GM18951 (cell line): Measurements from ENCODE around the gene PGAP3.
"Not testable (repeated sequence)": the region's sequence is repeated elsewhere in the genome, so short reads cannot be mapped to it uniquely, and the experiment has no call there.

Experiments used
- POLR2A ChIP-seq: IDR thresholded peaks from 4 replicates; pipeline ENCODE4 v1.6.1; 2011; ENCODE audit warnings: mild to moderate bottlenecking; ENCODE audit not compliant: insufficient read length, insufficient read depth; ENCODE audit errors: extremely low read depth
- in situ Hi-C: fragments of 300-500 bp; cut with MboI; formaldehyde crosslinking; loops from one replicate; pipeline ENCODE4 v1.12.0; 2022; ENCODE audit warnings: low sequenced_read_pairs, mixed read lengths, inconsistent platforms; ENCODE audit not compliant: unreplicated experiment

The PGAP3 gene

GRCh38 chr17:39722965-39723848 lies 35.4 kb upstream of the PGAP3 start:
- no peak for TF ChIP-seq POLR2A
- in situ Hi-C loops, result no loop called here

DNA sequence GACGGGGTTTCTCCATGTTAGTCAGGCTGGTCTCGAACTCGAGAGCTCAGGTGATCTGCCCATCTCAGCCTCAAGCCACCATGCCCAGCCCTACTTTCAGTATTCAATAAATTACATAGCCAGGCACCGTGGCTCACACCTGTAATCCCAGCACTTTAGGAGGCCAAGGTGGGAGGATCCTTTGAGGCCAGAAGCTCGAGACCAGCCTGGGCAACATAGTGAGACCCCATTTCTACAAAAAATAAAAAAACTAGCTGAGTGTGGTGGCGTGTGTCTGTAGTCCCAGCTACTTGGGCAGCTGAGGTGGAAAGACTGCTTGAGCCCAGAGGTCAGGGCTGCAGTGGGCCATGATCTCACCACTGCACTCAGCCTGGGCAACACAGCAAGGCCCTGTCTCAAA lies 34.2 kb upstream of the PGAP3 start:
- in situ Hi-C loops, result no loop called here
- TF ChIP-seq POLR2A, result no peak

DNA sequence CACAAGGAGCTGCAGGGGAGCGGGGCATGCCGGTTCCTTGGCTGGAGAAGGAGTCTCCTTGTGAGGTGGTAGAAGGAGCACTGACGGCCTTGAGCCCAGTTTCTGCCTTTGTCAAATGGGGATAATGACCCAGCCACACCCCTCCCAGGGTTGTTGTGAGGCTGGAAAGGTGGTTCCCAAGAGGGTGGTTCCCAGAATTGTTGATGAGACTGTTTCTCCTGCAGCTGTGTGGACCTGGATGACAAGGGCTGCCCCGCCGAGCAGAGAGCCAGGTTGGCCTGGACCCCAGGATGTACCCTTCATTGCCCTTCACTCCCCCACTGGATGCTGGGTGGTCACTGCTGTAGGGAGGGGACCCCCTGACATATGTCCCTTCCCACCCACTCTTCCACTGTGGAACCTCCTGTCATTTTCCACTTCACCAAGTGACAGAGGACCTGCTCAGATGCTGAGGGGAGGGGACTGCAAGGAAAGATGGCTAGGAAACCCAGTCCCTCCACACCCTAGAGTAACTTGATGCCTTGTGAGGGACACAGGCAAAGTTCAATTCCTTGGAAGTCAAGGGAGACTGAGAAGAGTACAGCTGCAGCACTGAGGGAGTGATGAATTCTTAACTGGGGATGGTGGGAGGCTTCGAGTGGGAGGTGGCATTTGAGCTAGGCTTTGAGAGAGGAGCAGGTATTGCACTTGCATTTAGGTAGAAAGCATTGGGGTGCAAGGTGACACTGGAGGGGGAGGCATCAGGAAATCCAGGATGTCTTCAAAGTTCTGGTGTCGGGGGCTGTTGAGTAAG lies 31.9 kb upstream of the PGAP3 start:
- no peak for TF ChIP-seq POLR2A
- in situ Hi-C loops, result no loop called here

GRCh38 chr17:39717660-39718059 lies 29.8 kb upstream of the PGAP3 start:
- TF ChIP-seq POLR2A, result no peak
- in situ Hi-C loops, result no loop called here

DNA sequence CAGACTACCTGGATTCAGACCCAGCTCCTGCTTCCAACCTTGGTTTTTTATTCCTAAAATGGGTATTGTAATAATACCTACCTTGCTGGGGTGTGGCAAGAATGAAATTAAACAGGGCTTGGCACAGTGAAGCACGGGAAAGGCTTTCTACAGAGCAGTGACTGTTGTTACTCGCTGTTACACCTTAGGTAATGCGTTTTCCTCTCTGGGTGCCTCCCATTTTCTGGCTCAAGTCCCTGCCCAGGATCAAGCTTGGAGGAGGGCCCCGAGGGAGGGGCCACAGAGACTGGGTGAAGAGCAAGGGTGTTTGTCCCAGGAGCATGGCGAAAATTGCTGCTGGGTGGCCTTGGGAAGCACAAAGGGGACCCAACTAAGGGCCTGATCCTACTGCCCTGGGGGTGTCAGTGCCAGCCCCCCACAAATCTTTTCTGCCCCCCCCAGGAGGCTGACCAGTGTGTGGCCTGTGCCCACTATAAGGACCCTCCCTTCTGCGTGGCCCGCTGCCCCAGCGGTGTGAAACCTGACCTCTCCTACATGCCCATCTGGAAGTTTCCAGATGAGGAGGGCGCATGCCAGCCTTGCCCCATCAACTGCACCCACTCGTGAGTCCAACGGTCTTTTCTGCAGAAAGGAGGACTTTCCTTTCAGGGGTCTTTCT lies 29.2 kb upstream of the PGAP3 start:
- in situ Hi-C loops, result no loop called here
- TF ChIP-seq POLR2A, result no peak

GRCh38 chr17:39716073-39716818 lies 28.4 kb upstream of the PGAP3 start:
- in situ Hi-C loops, result no loop called here
- TF ChIP-seq POLR2A, result no peak

DNA sequence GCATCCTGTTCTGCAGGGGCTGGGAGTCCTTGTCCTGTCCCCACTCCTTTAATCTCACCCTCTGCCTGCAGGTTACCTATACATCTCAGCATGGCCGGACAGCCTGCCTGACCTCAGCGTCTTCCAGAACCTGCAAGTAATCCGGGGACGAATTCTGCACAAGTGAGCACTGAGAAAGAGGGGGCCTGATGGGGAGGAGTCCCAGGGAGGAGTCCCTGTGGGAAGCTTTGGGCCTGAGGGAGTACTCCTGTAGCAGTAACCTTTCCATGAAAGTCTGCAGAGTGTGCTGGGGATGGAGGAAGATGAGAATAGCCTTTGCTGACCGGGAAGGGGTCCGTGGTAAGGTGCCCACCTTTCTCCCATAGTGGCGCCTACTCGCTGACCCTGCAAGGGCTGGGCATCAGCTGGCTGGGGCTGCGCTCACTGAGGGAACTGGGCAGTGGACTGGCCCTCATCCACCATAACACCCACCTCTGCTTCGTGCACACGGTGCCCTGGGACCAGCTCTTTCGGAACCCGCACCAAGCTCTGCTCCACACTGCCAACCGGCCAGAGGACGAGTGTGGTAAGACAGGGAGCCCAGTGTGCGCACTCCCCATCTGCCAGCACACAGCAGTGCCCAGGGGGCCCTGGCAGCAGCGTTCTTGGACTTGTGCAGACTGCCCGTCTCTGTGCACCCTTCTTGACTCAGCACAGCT lies 27.7 kb upstream of the PGAP3 start:
- no peak for TF ChIP-seq POLR2A
- in situ Hi-C loops, result no loop called here

GRCh38 chr17:39714234-39714633 lies 26.4 kb upstream of the PGAP3 start:
- TF ChIP-seq POLR2A, result no peak
- in situ Hi-C loops, result no loop called here

DNA sequence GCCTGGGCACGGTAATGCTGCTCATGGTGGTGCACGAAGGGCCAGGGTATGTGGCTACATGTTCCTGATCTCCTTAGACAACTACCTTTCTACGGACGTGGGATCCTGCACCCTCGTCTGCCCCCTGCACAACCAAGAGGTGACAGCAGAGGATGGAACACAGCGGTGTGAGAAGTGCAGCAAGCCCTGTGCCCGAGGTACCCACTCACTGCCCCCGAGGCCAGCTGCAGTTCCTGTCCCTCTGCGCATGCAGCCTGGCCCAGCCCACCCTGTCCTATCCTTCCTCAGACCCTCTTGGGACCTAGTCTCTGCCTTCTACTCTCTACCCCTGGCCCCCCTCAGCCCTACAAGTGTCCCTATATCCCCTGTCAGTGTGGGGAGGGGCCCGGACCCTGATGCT lies 24.0 kb upstream of the PGAP3 start:
- in situ Hi-C loops, result no loop called here
- no peak for TF ChIP-seq POLR2A

- in situ Hi-C loops, result not testable (repeated sequence)
Measured at GRCh38 chr17:39711071-39711470, 23.2 kb upstream of the PGAP3 start.

GRCh38 chr17:39709998-39710964 lies 22.4 kb upstream of the PGAP3 start:
- in situ Hi-C loops, result no loop called here
- no peak for TF ChIP-seq POLR2A
